Neural cell (in vitro differentiated cells): ENCODE data around the gene RSPH1. TPM values are rescaled to one million over a fixed set of nuclear protein-coding genes. Genes with fewer than 3 reads are reported as not detected.

Experiments used
- H2AFZ ChIP-seq: fragments of 200-600, 300-800 bp; sonication (generic), shearing (Covaris generic); 2 replicates; pipeline ENCODE4 v1.6.0; 2014; ENCODE audit warnings: low read depth, mild to moderate bottlenecking, antibody characterized with exemption, low read length, moderate library complexity
- H3F3A ChIP-seq: fragments of 200-600 bp; shearing (Covaris generic); 2 replicates; pipeline ENCODE4 v1.6.1; 2016; ENCODE audit warnings: mild to moderate bottlenecking, moderate library complexity, mixed read lengths, antibody characterized with exemption, low read length; ENCODE audit not compliant: insufficient read depth, poor library complexity, severe bottlenecking
- H3K27ac ChIP-seq: fragments of 200-600, 300-800 bp; sonication (generic), shearing (Covaris generic); 2 replicates; pipeline ENCODE4 v1.5.1; 2014; ENCODE audit warnings: mild to moderate bottlenecking, low read length, moderate library complexity
- H3K27me3 ChIP-seq: fragments of 300-800, 200-600 bp; sonication (generic), shearing (Covaris generic); 2 replicates; pipeline ENCODE4 v1.6.0; 2014; ENCODE audit warnings: mild to moderate bottlenecking, low read depth, low read length, moderate library complexity; ENCODE audit not compliant: insufficient read depth
- H3K36me3 ChIP-seq: fragments of 300-800, 200-600 bp; sonication (generic), shearing (Covaris generic); 2 replicates; pipeline ENCODE4 v1.5.1; 2014; ENCODE audit warnings: mild to moderate bottlenecking, antibody characterized with exemption, low read length, moderate library complexity; ENCODE audit not compliant: insufficient read depth
- H3K4me2 ChIP-seq: fragments of 300-800, 200-600 bp; sonication (generic), shearing (Covaris generic); 2 replicates; pipeline ENCODE4 v1.6.0; 2014; ENCODE audit warnings: mild to moderate bottlenecking, low read length
- H3K4me3 ChIP-seq: fragments of 300-800, 200-600 bp; sonication (generic), shearing (Covaris generic); 2 replicates; pipeline ENCODE4 v1.5.1; 2014; ENCODE audit warnings: mild to moderate bottlenecking, low read length, moderate library complexity
- H3K79me2 ChIP-seq: fragments of 200-600 bp; shearing (Covaris generic); replicated peaks from 2 replicates; pipeline ENCODE4 v1.6.0; 2014; ENCODE audit warnings: mild to moderate bottlenecking, low read length, moderate library complexity; ENCODE audit not compliant: insufficient read depth
- H3K9ac ChIP-seq: fragments of 300-800, 200-600 bp; sonication (generic), shearing (Covaris generic); 2 replicates; pipeline ENCODE4 v1.6.1; 2016; ENCODE audit warnings: mild to moderate bottlenecking, low read length, mixed read lengths
- H3K9me2 ChIP-seq: fragments of 200-600 bp; shearing (Covaris generic); 2 replicates; pipeline ENCODE4 v1.6.1; 2016; ENCODE audit warnings: mild to moderate bottlenecking, low read length, mixed read lengths; ENCODE audit not compliant: insufficient read depth
- H3K9me3 ChIP-seq: fragments of 200-600, 300-800 bp; sonication (generic), shearing (Covaris generic); 2 replicates; pipeline ENCODE4 v1.6.1; 2016; ENCODE audit warnings: mild to moderate bottlenecking, mixed run types, low read length, moderate library complexity, mixed read lengths
- H4K20me1 ChIP-seq: fragments of 200-600 bp; shearing (Covaris generic); 2 replicates; pipeline ENCODE4 v1.6.1; 2016; ENCODE audit warnings: mild to moderate bottlenecking, mixed run types; ENCODE audit not compliant: insufficient read depth
- EP300 ChIP-seq: fragments of 450-650 bp; conservative IDR thresholded peaks from 2 replicates; pipeline ENCODE4 v1.6.1; 2014; ENCODE audit warnings: antibody characterized with exemption, mild to moderate bottlenecking, moderate library complexity; ENCODE audit not compliant: poor library complexity, severe bottlenecking
- EZH2 ChIP-seq: fragments of 200-600, 300-800 bp; shearing (Covaris generic), sonication (generic); IDR thresholded peaks from 2 replicates; pipeline ENCODE4 v1.6.1; 2014; ENCODE audit warnings: antibody characterized with exemption, low read length, borderline replicate concordance, mild to moderate bottlenecking; ENCODE audit not compliant: insufficient read depth, poor library complexity, severe bottlenecking
- MXI1 ChIP-seq: fragments of 450-650 bp; conservative IDR thresholded peaks from 2 replicates; pipeline ENCODE4 v1.6.1; 2014; ENCODE audit warnings: antibody characterized with exemption, mild to moderate bottlenecking; ENCODE audit not compliant: poor library complexity, severe bottlenecking
- POLR2AphosphoS5 ChIP-seq: IDR thresholded peaks from 2 replicates; pipeline ENCODE4 v1.6.1; 2012
- RAD21 ChIP-seq: fragments of 450-650 bp; conservative IDR thresholded peaks from 2 replicates; pipeline ENCODE4 v1.6.1; 2014; ENCODE audit warnings: antibody characterized with exemption, mild to moderate bottlenecking, moderate library complexity
- SMC3 ChIP-seq: fragments of 450-650 bp; conservative IDR thresholded peaks from 2 replicates; pipeline ENCODE4 v1.6.1; 2014; ENCODE audit warnings: antibody characterized with exemption, mild to moderate bottlenecking, moderate library complexity; ENCODE audit not compliant: poor library complexity
- TAF1 ChIP-seq: IDR thresholded peaks from 2 replicates; pipeline ENCODE4 v1.6.1; 2012; ENCODE audit warnings: low read depth
- polyA plus RNA-seq: library from polyadenylated mRNA; depleted of rRNA; stranded (reverse); fragments of >200 nt; gene quantifications from 2 replicates; pipeline ENCODE4 v1.2.3, GENCODE V29; 2014
- TF ChIP-seq, protein P1 (sequence below): fragments of 450-650 bp; IDR thresholded peaks from 2 replicates; pipeline ENCODE4 v1.5.1; 2014; ENCODE audit warnings: antibody characterized with exemption, mild to moderate bottlenecking, moderate library complexity; ENCODE audit not compliant: poor library complexity, severe bottlenecking
- TF ChIP-seq, protein P2 (sequence below): IDR thresholded peaks from 2 replicates; pipeline ENCODE4 v1.6.1; 2012; ENCODE audit warnings: borderline replicate concordance

RSPH1 gene
- polyA plus RNA-seq, 1 donor from 2014 or later = 1.3 TPM

DNA sequence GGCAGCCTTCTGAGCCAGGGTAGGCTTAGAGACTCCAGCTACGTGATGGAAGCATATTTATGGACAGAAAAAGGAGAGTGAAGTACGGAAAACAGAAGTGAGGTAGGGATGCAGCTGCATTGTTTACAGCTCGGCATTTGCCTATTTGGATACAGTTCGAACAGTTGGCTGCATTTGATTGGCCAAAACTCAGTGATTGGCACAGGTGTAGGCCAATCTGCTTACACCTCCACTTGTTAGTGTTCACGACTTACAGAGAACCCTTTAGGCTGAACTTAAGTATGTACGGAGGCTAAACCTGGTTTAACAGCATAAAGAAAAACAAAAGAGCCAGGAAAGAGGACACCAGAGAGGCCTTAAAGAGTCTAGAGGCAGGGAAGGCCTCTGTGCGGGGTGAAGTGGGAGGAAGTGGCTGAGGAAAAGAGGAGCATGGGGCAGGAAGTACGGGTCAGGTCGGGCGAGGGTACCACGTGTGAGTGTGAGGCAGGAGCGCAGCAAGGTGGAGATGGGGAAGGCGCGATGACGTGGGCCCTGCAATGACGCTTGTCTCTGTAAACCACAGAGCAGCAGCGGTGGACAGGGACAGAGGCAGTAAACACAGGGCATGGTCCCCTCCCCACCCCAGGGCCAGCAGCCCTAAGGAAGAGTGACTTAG is 32.0 kb downstream of the RSPH1 start:
- TF ChIP-seq MXI1 (no peak), TAF1 (no peak), EZH2 (no peak), EP300 (no peak), SMC3 (no peak), POLR2AphosphoS5 (no peak), RAD21 (no peak)
- TF ChIP-seq, protein P1, sequence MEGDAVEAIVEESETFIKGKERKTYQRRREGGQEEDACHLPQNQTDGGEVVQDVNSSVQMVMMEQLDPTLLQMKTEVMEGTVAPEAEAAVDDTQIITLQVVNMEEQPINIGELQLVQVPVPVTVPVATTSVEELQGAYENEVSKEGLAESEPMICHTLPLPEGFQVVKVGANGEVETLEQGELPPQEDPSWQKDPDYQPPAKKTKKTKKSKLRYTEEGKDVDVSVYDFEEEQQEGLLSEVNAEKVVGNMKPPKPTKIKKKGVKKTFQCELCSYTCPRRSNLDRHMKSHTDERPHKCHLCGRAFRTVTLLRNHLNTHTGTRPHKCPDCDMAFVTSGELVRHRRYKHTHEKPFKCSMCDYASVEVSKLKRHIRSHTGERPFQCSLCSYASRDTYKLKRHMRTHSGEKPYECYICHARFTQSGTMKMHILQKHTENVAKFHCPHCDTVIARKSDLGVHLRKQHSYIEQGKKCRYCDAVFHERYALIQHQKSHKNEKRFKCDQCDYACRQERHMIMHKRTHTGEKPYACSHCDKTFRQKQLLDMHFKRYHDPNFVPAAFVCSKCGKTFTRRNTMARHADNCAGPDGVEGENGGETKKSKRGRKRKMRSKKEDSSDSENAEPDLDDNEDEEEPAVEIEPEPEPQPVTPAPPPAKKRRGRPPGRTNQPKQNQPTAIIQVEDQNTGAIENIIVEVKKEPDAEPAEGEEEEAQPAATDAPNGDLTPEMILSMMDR = no peak
- TF ChIP-seq, protein P2, sequence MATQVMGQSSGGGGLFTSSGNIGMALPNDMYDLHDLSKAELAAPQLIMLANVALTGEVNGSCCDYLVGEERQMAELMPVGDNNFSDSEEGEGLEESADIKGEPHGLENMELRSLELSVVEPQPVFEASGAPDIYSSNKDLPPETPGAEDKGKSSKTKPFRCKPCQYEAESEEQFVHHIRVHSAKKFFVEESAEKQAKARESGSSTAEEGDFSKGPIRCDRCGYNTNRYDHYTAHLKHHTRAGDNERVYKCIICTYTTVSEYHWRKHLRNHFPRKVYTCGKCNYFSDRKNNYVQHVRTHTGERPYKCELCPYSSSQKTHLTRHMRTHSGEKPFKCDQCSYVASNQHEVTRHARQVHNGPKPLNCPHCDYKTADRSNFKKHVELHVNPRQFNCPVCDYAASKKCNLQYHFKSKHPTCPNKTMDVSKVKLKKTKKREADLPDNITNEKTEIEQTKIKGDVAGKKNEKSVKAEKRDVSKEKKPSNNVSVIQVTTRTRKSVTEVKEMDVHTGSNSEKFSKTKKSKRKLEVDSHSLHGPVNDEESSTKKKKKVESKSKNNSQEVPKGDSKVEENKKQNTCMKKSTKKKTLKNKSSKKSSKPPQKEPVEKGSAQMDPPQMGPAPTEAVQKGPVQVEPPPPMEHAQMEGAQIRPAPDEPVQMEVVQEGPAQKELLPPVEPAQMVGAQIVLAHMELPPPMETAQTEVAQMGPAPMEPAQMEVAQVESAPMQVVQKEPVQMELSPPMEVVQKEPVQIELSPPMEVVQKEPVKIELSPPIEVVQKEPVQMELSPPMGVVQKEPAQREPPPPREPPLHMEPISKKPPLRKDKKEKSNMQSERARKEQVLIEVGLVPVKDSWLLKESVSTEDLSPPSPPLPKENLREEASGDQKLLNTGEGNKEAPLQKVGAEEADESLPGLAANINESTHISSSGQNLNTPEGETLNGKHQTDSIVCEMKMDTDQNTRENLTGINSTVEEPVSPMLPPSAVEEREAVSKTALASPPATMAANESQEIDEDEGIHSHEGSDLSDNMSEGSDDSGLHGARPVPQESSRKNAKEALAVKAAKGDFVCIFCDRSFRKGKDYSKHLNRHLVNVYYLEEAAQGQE = no peak
- Histone ChIP-seq H3K4me3 (no peak overlapping the region), H3K4me2 (no peak overlapping the region), H3K79me2 (no peaks in the 10 kb centered on the region), H3K9me3 (no peaks in the 10 kb centered on the region), H4K20me1 (no peaks in the 10 kb centered on the region), H3K9me2 (no peaks in the 10 kb centered on the region), H3K36me3 (no peaks in the 10 kb centered on the region), H3K27ac (no peak overlapping the region), H3K9ac (no peak overlapping the region), H3F3A (no peaks in the 10 kb centered on the region), H2AFZ (no peak overlapping the region), H3K27me3 (no peaks in the 10 kb centered on the region)

DNA sequence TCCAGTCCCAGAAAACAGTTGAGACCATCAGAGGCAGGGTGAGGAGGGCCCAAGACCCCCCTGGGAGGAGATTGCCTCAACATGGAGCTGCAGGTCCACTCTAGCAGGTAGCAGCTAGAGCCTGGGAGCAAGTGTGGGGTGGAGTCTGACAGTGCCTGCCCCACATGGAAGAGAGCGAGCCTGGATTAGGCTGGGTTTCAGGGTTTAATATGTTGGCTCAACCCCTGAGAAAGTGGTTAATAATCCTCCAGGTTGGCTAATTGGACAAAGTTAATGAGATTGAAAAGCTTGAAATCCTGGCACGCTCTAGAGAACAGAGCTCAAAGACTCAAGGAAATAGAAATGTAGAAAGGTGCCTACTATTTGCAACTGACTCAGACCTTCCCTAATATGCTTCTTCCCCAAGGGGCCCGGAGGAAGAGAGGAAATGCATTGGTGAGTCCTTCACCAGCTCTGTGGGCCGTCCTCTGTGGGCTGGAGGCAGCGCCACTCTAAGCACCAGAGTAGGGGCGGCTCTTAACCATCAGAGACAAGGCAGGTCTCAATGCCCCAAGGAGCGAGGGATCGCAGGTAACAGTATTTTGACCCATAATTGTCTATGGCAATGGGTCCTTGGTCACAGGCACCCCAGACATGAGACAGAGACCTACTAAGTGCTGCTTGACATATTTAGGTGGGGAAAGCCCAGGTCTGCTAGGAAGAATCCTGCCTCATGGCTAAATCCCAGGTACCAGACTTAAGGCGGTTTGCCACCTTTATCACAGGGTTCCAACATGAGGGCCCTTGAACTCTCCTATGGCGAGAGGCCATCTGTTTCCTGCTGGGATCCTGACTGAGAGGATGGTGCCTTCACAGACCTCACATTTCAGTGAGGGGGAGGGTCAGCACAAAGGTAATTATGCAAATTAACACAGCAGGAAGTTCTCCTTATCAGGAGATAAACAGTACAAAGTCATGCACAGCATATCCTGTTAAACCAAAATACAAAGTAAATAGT is 33.8 kb downstream of the RSPH1 start:
- Histone ChIP-seq H3K79me2 (no peaks in the 10 kb centered on the region), H3K9ac (no peak overlapping the region), H3K36me3 (no peaks in the 10 kb centered on the region), H3K27me3 (no peaks in the 10 kb centered on the region), H3K9me3 (no peaks in the 10 kb centered on the region), H3K27ac (no peak overlapping the region), H3F3A (no peaks in the 10 kb centered on the region), H3K4me3 (no peak overlapping the region), H2AFZ (no peak overlapping the region), H3K4me2 (no peak overlapping the region), H3K9me2 (no peaks in the 10 kb centered on the region), H4K20me1 (no peaks in the 10 kb centered on the region)
- TF ChIP-seq, protein P1 = no peak
- TF ChIP-seq SMC3 (no peak), MXI1 (no peak), EZH2 (no peak), RAD21 (no peak), TAF1 (no peak), POLR2AphosphoS5 (no peak), EP300 (no peak)
- TF ChIP-seq, protein P2 = no peak
